Measurements from ENCODE around the gene HNRNPDL.

- TF ChIP-seq EZH2 (IDR thresholded peaks at IDR 0.05; ENCODE audit: insufficient read depth, poor library complexity, severe bottlenecking), result no peak
- TF ChIP-seq EZH2phosphoT487 (IDR thresholded peaks at IDR 0.05; ENCODE audit: insufficient read depth, low read depth), result no peak
Observed at GRCh38 chr4:82429728-82430192, 502 bp downstream of the HNRNPDL start.

Measured in GM23248 (cell line).